ENCODE data around the gene SAMD3.
"Not testable (repeated sequence)": the region's sequence is repeated elsewhere in the genome, so short reads cannot be mapped to it uniquely, and the experiment has no call there.

The SAMD3 gene

GRCh38 chr6:130222775-130223174 lies at the start of gene SAMD3:
Gene SAMD3 (minus strand): TSS chr6:130222951. CDS start chr6:130215273, 7,678 bp downstream.
- TF ChIP-seq ZFX (IDR thresholded peaks at IDR 0.05) (no peak), CTCF (conservative IDR thresholded peaks at IDR 0.05) (no peak)

GRCh38 chr6:130269969-130270635 lies 47.4 kb upstream of the SAMD3 start:
- no peak overlapping the region for H3K27ac ChIP-seq
- TF ChIP-seq CTCF (conservative IDR thresholded peaks at IDR 0.05): no peak
- no peak for TF ChIP-seq ZFX (IDR thresholded peaks at IDR 0.05)

More at GRCh38 chr6:130222775-130223174, at the start of gene SAMD3:
- no peak within 1 kb of the TSS for H3K27ac ChIP-seq

GRCh38 chr6:130265553-130265952 lies 42.8 kb upstream of the SAMD3 start:
- not testable (repeated sequence) for H3K27ac ChIP-seq

- TF ChIP-seq CTCF (conservative IDR thresholded peaks at IDR 0.05) (no peak), ZFX (IDR thresholded peaks at IDR 0.05) (no peak)
- no peak overlapping the region for H3K27ac ChIP-seq
Observed at GRCh38 chr6:130262008-130262407, 39.3 kb upstream of the SAMD3 start.

GRCh38 chr6:130261558-130261957 lies 38.8 kb upstream of the SAMD3 start:
- not testable (repeated sequence) for H3K27ac ChIP-seq

- H3K27ac ChIP-seq: not testable (repeated sequence)
Observed at GRCh38 chr6:130260614-130261241, 38.0 kb upstream of the SAMD3 start.

GRCh38 chr6:130260050-130260462 lies 37.3 kb upstream of the SAMD3 start:
- H3K27ac ChIP-seq: not testable (repeated sequence)

- TF ChIP-seq CTCF (conservative IDR thresholded peaks at IDR 0.05) (no peak), ZFX (IDR thresholded peaks at IDR 0.05) (no peak)
- H3K27ac ChIP-seq: no peak overlapping the region
Observed at GRCh38 chr6:130259557-130259956, 36.8 kb upstream of the SAMD3 start.

GRCh38 chr6:130259140-130259539 lies 36.4 kb upstream of the SAMD3 start:
- H3K27ac ChIP-seq: no peak overlapping the region
- TF ChIP-seq ZFX (IDR thresholded peaks at IDR 0.05) (no peak), CTCF (conservative IDR thresholded peaks at IDR 0.05) (no peak)

Measured in C4-2B (cell line).